IPS-NIHi11 (cell line): Measurements from ENCODE around the gene IL37.
"Not testable (repeated sequence)": the region's sequence is repeated elsewhere in the genome, so short reads cannot be mapped to it uniquely, and the experiment has no call there.

Source experiments
- DNase-seq: peaks from one replicate; pipeline ENCODE4 v3.0.0; 2012; ENCODE audit warnings: mixed read lengths, low spot score

Gene IL37

DNA sequence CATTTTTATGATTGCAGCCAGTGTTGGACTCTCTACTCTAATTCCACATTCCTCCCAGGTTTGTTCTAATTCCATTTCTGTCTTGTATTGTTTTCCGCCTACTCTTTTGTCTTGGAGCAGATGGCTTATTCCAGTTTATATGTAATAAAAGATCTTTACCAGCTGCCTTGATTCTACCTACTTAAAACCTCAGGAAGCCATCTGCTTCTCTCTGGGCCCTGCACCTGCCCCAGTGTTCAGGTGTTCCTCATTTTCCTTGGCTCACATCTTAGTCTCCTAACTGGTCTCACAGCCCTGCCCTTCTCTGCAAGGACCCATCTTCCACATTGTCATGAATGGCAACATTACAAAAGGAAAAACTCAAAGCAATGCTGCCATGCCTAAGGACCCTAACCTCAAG, 21.0 kb upstream of the IL37 start:
- no peak for DNase-seq

- DNase-seq = peak; percentile 21
Measured at GRCh38 chr2:112891385-112891831, 19.6 kb upstream of the IL37 start.

- no peak for DNase-seq
Measured at GRCh38 chr2:112893752-112894151, 17.2 kb upstream of the IL37 start.

DNA sequence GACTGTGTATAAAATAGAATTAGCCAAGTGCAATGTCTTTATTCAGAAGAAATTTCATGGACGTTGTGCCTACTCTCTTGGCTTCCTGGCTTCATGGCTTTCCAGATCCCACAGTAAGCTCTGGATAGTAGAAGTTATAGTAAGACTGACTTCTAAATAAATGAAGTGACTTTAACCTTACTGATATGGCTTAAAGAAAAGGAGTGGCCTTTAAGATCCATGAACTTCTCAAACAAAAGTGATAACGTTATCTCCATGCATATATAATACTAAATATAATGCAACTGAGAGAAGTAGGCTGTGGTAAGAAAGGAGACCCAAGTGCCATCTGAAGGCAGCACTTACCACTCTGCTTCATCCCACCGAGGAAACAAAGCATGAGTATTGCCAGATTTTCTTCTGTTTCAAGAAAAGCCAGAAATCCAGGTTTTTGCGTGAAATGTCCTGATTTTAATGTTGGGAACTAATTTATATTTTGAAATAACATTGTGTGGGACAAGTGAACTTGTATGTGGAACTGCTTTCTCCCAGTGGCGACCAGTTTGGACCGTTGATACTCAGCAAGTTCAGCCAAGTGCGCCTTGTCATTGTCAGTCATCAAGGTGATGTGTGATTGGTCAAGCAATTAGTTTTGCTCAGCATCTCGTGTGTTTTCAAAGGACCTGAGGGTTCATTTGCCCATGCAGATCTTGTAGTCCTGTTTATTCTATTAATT, 13.9 kb upstream of the IL37 start:
- no peak for DNase-seq

DNA sequence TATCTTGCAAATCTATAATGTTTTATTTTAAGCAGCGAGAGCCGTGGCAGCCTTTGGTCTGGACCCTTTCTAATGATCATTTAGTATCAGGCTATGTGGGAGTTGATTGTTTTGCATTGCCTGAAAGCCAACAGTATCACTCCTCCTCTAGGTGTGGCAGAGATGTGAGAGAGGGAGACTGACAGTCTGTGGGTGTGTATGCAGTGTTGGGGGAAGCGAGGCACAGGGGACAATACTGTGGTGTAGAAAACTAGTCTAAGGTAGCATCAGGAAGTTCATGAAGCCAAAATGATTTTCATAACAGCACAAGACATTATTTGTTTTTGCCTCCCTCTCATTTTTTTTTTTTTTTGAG, 13.4 kb upstream of the IL37 start:
- DNase-seq = no peak

DNA sequence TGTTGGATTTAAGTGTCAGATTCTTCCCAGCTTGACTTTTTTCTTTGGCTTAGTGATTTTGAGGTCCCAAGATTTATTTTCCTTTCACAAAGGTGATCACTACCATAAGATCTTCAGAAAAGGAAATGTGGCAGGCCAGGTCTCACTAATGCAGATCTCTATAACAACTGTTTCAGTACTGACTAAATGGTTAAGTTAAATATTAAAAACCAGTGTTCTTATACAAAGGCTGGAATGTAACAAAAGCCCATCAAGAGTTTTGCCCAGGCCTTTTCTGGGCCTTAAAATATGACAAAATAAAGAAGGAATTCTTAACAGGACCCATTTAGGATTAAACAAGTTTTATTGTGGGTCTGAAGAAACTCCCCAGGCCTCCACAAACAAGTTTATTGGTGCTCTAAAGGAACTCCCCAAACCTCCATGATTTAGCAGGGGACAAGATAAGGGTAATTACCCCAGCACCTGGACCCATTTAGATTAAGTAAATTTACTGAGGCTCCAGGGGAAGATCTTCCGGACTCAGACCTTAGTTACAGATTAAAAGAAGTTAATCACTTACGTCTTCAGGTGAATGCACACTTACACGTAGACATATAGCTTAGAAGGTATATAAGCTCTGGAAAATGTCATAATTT, 9.4 kb upstream of the IL37 start:
- not testable (repeated sequence) for DNase-seq

GRCh38 chr2:112902816-112903215, 8.1 kb upstream of the IL37 start:
- DNase-seq = no peak

DNA sequence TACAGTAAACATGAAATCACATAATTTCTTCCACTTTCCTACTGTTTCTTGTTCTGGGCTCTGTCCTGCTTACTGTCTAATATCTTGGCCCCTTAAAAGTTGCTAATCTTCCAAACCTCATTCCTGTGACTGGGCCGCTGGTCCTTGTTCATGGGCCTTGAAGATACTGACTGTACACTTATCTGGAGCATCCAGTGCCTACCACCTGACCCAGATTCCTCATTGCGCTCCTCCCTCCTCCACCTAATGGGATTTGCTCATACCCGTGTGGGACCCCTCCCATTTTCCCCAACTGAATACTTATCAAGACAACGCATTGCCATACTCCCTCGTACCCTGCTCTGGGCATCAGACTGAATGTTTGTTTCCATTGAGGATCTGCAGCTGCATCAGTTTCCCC, 6.1 kb upstream of the IL37 start:
- DNase-seq = no peak

GRCh38 chr2:112906276-112906675, 4.7 kb upstream of the IL37 start:
- DNase-seq = no peak

GRCh38 chr2:112907001-112907949, 3.7 kb upstream of the IL37 start:
- no peak for DNase-seq

DNA sequence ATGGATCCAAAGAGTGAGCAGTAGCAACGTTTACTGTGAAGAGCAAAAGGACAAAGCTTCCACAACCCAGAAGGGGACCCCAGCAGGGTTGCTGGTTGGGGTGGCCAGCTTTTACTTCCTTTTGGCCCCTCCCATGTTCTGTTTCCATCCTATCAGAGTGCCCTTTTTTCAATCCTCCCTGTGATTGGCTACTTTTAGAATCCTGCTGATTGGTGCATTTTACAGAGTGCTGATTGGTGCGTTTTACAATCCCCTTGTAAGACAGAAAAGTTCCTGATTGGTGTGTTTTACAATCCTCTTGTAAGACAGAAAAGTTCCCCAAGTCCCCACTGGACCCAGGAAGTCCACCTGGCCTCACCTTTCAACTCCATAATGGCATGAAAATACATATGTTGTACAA, 2.4 kb upstream of the IL37 start:
- DNase-seq = not testable (repeated sequence)

- no peak for DNase-seq
Measured at GRCh38 chr2:112910219-112910618, 746 bp upstream of the IL37 start.

- no peak for DNase-seq
Measured at GRCh38 chr2:112912403-112912802, 1.4 kb downstream of the IL37 start.

GRCh38 chr2:112915300-112916144, 4.6 kb downstream of the IL37 start:
- DNase-seq = no peak

GRCh38 chr2:112916145-112916571, 5.2 kb downstream of the IL37 start:
- DNase-seq = no peak

GRCh38 chr2:112916625-112917247, 5.8 kb downstream of the IL37 start:
- no peak for DNase-seq

DNA sequence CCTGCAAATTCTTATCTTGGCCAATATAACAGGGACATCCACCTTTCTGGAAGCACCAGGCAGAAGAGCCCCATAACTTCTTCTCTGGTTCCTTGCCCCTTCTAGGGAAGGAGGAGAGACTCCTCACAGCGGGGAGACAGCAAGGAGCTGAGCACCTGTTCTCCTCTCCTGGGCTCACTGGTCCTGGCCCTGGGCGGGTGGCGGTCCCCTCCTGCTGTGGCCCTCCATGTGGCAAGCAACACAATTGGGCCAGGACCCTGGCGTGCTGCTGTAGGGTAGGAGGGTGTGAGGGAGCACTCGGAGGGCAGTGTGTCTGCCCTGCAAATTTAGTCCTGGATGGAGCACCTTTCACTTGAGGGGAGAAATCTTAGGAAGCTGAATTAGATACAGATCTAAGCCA, 6.9 kb downstream of the IL37 start:
- no peak for DNase-seq

DNA sequence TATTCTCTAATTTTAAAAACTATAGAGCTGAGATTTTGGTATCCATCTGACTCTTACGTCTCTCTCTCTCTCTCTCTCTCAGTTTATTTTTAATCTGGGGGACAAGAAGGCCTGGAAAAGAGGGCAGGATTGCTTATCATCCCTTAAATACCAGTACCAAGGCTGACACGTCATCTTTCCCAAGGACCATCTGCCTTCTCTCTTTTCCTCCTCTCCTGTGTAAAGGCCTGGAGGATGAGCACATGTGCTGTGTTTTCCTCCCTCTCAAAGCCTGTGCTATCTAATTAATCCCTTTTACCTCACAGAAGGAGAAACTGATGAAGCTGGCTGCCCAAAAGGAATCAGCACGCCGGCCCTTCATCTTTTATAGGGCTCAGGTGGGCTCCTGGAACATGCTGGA, 7.3 kb downstream of the IL37 start:
- no peak for DNase-seq

DNA sequence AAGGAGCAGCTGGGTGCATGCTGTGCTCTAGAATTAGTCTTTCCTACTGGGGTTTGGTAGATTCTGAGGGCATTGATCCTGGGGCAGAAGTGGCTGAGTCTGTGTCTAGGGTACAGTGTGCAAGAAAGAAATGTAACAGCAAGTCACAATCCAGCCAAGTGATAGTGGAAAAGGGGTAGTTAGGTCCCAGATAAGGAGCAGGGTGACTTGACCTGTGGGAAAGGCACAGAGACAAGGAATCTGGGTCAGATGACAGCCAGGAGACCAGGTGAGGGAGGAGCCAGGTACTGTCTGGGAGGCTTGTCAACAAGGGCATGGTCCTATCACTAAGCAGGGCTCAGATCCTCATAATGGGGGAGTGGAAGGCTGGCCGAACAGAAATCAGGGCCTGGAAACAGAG, 8.1 kb downstream of the IL37 start:
- DNase-seq = no peak

GRCh38 chr2:112920923-112921532, 10.1 kb downstream of the IL37 start:
- no peak for DNase-seq

- no peak for DNase-seq
Measured at GRCh38 chr2:112921982-112922381, 11.0 kb downstream of the IL37 start.
